VCaP (cell line): ENCODE results near the gene B3GALT6.
"Not testable (repeated sequence)": the region's sequence is repeated elsewhere in the genome, so short reads cannot be mapped to it uniquely, and the experiment has no call there.

Experiments
- H3K27ac ChIP-seq: fragments of 450-650 bp; 2 replicates; pipeline ENCODE4 v1.5.1; 2017
- CTCF ChIP-seq: fragments of 450-650 bp; conservative IDR thresholded peaks from 2 replicates; pipeline ENCODE4 v1.5.1; 2017; ENCODE audit warnings: mild to moderate bottlenecking, moderate library complexity

B3GALT6 gene

GRCh38 chr1:1245178-1245816 is 13.3 kb downstream of the B3GALT6 start:
- TF ChIP-seq CTCF: no peak
- no peak overlapping the region for H3K27ac ChIP-seq

GRCh38 chr1:1245817-1246576 is 14.0 kb downstream of the B3GALT6 start:
- no peak for TF ChIP-seq CTCF
- H3K27ac ChIP-seq: no peak overlapping the region

- no peak within 1 kb of the TSS for H3K27ac ChIP-seq
- TF ChIP-seq CTCF: no peak
Observed at GRCh38 chr1:1246577-1247340, 14.7 kb downstream of the B3GALT6 start, which contains the start of gene C1QTNF12. Gene C1QTNF12, minus strand, starts transcription at chr1:1246722. Its CDS starts 32 bp downstream, at chr1:1246690.

- no peak overlapping the region for H3K27ac ChIP-seq
- no peak for TF ChIP-seq CTCF
Observed at GRCh38 chr1:1247341-1247913, 15.4 kb downstream of the B3GALT6 start.

- not testable (repeated sequence) for H3K27ac ChIP-seq
Observed at GRCh38 chr1:1248009-1248913, 16.2 kb downstream of the B3GALT6 start.

- no peak for TF ChIP-seq CTCF
- H3K27ac ChIP-seq: peak overlapping the region; percentile 18; the same call in 1 of the 2 replicates
Observed at GRCh38 chr1:1250786-1251284, 18.8 kb downstream of the B3GALT6 start.

GRCh38 chr1:1253314-1253713 is 21.3 kb downstream of the B3GALT6 start:
- H3K27ac ChIP-seq: no peak overlapping the region
- no peak for TF ChIP-seq CTCF
